Suprapubic skin (tissue), 4 donors: ENCODE data around the gene PRADC1. TPM values are rescaled to one million over a fixed set of nuclear protein-coding genes. Genes with fewer than 3 reads are reported as not detected.

Experiments used
- DNase-seq, 2 donors: peaks; one replicate each; pipeline ENCODE4 v3.0.0-alpha.2; 2019; ENCODE audit warnings: low spot score in 2 of 2
- H3K27ac ChIP-seq: fragments of 200-600 bp; sonication (generic); one replicate; pipeline ENCODE4 v1.5.1; 2019
- H3K27me3 ChIP-seq: fragments of 200-600 bp; sonication (generic); one replicate; pipeline ENCODE4 v1.5.1; 2019
- H3K36me3 ChIP-seq: fragments of 200-600 bp; sonication (generic); one replicate; pipeline ENCODE4 v1.5.1; 2019
- H3K4me1 ChIP-seq: fragments of 200-600 bp; sonication (generic); one replicate; pipeline ENCODE4 v1.5.1; 2019
- H3K4me3 ChIP-seq: fragments of 200-600 bp; sonication (generic); one replicate; pipeline ENCODE4 v1.5.1; 2019; ENCODE audit warnings: mild to moderate bottlenecking
- H3K9me3 ChIP-seq: fragments of 200-600 bp; sonication (generic); one replicate; pipeline ENCODE4 v1.5.1; 2019
- CTCF ChIP-seq, 2 donors: fragments of 200-600 bp in 1 of 2; fragments of 450-650 bp in 1 of 2; sonication (generic) in 1 of 2; IDR thresholded peaks; one replicate each; pipeline ENCODE4 v1.5.1; 2016 to 2019; ENCODE audit warnings: antibody characterized with exemption in 2 of 2, mild to moderate bottlenecking in 1 of 2, moderate library complexity in 1 of 2
- EP300 ChIP-seq: sonication (generic); formaldehyde crosslinking; IDR thresholded peaks from one replicate; pipeline ENCODE4 v1.6.1; 2017; ENCODE audit warnings: antibody characterized with exemption
- POLR2A ChIP-seq, 2 donors: fragments of 450-650 bp; IDR thresholded peaks; one replicate each; pipeline ENCODE4 v1.6.1; 2017; ENCODE audit warnings: antibody characterized with exemption in 2 of 2, mild to moderate bottlenecking in 2 of 2, moderate library complexity in 2 of 2
- POLR2AphosphoS5 ChIP-seq, 3 donors: sonication (generic); formaldehyde crosslinking; IDR thresholded peaks; one replicate each; pipeline ENCODE4 v1.6.1; 2017; ENCODE audit warnings: antibody characterized with exemption in 3 of 3
- WGBS: methylation state at CpG from one replicate; pipeline ENCODE4 v1.1.5; 2018; 5-methylcytosine and 5-hydroxymethylcytosine counted together
- total RNA-seq, 4 donors: library from RNA; depleted of rRNA; stranded (reverse); fragments of >200 nt; gene quantifications; one replicate each; pipeline ENCODE4 v1.1.0, GENCODE V29; 2016

The PRADC1 gene
- total RNA-seq, 4 donors from 2014 or later = 7.4 to 34.8 (median 25.3) TPM

DNA sequence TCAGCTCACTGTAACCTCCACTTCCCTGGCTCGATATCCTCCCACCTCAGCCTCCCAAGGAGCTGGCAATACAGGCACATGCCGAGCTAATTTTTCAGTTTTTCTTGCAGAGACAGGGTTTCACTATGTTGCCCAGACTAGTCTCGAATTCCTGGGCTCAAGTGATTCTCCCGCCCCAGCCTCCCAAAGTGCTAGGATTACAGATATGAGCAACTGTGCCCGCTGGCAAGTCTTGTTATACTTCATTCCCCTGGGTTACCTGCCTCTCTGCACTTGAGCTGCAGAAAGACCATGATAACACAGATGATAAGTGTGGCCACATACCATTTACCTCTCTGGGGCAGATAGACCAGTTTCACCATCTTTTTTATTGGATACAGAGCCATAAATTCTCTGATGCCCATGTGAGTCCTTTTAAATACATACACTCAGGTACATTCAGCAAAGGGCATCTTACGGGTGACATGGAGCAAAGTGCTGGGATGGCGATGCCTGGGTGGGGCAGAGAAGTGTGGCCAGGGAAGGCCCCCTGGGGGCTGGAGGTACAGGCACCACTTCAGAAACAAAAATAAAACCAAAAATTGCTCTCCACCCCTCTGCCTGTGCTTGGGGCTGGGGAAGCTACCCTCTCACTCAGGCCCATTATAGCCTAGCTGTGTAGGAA is 21.4 kb upstream of the PRADC1 start:
- Histone ChIP-seq H3K9me3 (no peaks in the 10 kb centered on the region), H3K36me3 (peaks cover 53% of the 10 kb centered on the region), H3K4me3 (no peak overlapping the region), H3K4me1 (no peaks in the 10 kb centered on the region), H3K27ac (no peak overlapping the region), H3K27me3 (no peaks in the 10 kb centered on the region)
- 92% methylated on average over 7 of the region's 7 CpGs for WGBS
- TF ChIP-seq POLR2AphosphoS5 (IDR thresholded peaks at IDR 0.05) = no peak
- no peak for TF ChIP-seq POLR2A (IDR thresholded peaks at IDR 0.05)
- no peak for TF ChIP-seq CTCF (IDR thresholded peaks at IDR 0.05)
- TF ChIP-seq EP300 = no peak
- no peak for DNase-seq

- H3K4me3 ChIP-seq = no peak overlapping the region
- DNase-seq = no peak
- no peaks in the 10 kb centered on the region for H3K4me1 ChIP-seq
- H3K27me3 ChIP-seq = no peaks in the 10 kb centered on the region
- H3K27ac ChIP-seq = no peak overlapping the region
- peaks cover 58% of the 10 kb centered on the region for H3K36me3 ChIP-seq
- no peaks in the 10 kb centered on the region for H3K9me3 ChIP-seq
- 86% methylated on average over 3 of the region's 3 CpGs for WGBS
- TF ChIP-seq POLR2AphosphoS5 (IDR thresholded peaks at IDR 0.05) = no peak
- TF ChIP-seq CTCF (IDR thresholded peaks at IDR 0.05) = no peak
- TF ChIP-seq POLR2A (IDR thresholded peaks at IDR 0.05) = no peak
- no peak for TF ChIP-seq EP300
Measured at GRCh38 chr2:73253901-73254300, 20.9 kb upstream of the PRADC1 start.

DNA sequence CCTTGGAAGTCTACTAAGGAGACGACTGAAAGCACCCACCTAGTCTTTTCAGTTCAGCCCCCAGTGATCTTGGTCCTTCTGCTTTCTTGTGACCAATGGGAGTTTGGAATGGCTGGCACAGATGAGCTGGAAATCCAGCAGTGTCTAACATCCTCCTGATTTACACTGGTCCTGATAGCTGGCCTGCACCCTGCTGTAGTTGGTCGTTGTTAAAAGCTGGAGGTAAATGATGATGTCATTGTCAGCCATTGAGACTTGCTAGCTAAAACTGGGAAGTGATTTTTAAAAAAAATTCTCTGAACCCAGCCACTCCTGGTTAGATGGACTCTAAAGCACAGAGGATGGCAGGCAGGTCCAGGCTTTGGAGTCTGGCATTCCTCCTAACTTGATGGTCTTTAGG is 20.4 kb upstream of the PRADC1 start:
- Histone ChIP-seq H3K9me3 (no peaks in the 10 kb centered on the region), H3K36me3 (peaks cover 61% of the 10 kb centered on the region), H3K4me1 (no peaks in the 10 kb centered on the region), H3K27me3 (no peaks in the 10 kb centered on the region), H3K27ac (no peak overlapping the region), H3K4me3 (no peak overlapping the region)
- DNase-seq = no peak
- TF ChIP-seq POLR2AphosphoS5 (IDR thresholded peaks at IDR 0.05) = no peak
- TF ChIP-seq EP300 = no peak
- no peak for TF ChIP-seq CTCF (IDR thresholded peaks at IDR 0.05)
- TF ChIP-seq POLR2A (IDR thresholded peaks at IDR 0.05) = no peak
- WGBS = 52% methylated on average over 2 of the region's 2 CpGs

DNA sequence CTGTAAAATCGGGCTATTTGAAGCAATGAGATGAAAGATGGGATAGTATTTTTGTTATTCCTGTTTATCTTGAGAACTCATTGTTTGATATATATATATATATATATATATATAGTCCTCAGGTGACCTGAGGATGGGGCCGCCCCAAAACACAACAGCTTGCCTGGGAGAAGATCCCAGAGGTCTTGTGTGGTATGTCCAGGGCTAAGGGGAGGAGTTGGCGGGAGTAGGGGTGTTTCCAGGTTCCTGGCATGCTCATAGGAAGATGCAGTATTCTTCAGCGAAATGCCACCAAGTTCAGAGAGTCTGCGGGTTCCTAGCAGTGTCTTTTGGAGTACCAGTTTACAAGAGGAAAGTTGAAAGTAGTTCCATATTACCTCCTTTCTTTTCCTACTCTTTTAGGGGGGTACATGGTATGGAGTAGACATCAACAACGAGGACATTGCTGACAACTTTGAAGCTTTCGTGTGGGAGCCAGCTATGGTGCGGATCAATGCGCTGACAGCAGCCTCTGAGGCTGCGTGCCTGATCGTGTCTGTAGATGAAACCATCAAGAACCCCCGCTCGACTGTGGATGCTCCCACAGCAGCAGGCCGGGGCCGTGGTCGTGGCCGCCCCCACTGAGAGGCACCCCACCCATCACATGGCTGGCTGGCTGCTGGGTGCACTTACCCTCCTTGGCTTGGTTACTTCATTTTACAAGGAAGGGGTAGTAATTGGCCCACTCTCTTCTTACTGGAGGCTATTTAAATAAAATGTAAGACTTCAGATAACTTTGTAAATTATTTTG is 19.4 kb upstream of the PRADC1 start:
- peaks cover 71% of the 10 kb centered on the region for H3K36me3 ChIP-seq
- no peak for DNase-seq
- H3K9me3 ChIP-seq = no peaks in the 10 kb centered on the region
- no peak overlapping the region for H3K27ac ChIP-seq
- no peaks in the 10 kb centered on the region for H3K27me3 ChIP-seq
- no peak overlapping the region for H3K4me3 ChIP-seq
- no peaks in the 10 kb centered on the region for H3K4me1 ChIP-seq
- WGBS = 68% methylated on average over 17 of the region's 17 CpGs
- TF ChIP-seq POLR2A (IDR thresholded peaks at IDR 0.05) (no peak), EP300 (no peak), POLR2AphosphoS5 (IDR thresholded peaks at IDR 0.05) (no peak), CTCF (IDR thresholded peaks at IDR 0.05) (no peak)
